Smooth muscle cell (in vitro differentiated cells): Measurements from ENCODE around the gene TAF1L. TPM values are rescaled to one million over a fixed set of nuclear protein-coding genes. Genes with fewer than 3 reads are reported as not detected.

ENCODE experiments used
- DNase-seq: peaks from one replicate; lab custom pipeline; 2025; ENCODE audit not compliant: unreplicated experiment; lab: John Stamatoyannopoulos, UW
- H2AFZ ChIP-seq: fragments of 200-600 bp; sonication (generic); 2 replicates; pipeline ENCODE4 v1.6.0; 2016; ENCODE audit warnings: antibody characterized with exemption, low read depth, mild to moderate bottlenecking
- H3F3A ChIP-seq: fragments of 200-600 bp; sonication (generic); 2 replicates; pipeline ENCODE4 v1.6.0; 2017; ENCODE audit warnings: antibody characterized with exemption, low read depth
- H3K27ac ChIP-seq: fragments of 200-600 bp; sonication (generic); 2 replicates; pipeline ENCODE4 v1.5.1; 2016; ENCODE audit warnings: low read depth, mild to moderate bottlenecking
- H3K27me3 ChIP-seq: fragments of 200-600 bp; sonication (generic); 2 replicates; pipeline ENCODE4 v1.6.1; 2016; ENCODE audit warnings: low read depth, mild to moderate bottlenecking
- H3K36me3 ChIP-seq: fragments of 200-600 bp; sonication (generic); 2 replicates; pipeline ENCODE4 v1.5.1; 2016; ENCODE audit warnings: low read depth
- H3K4me1 ChIP-seq: fragments of 200-600 bp; sonication (generic); 2 replicates; pipeline ENCODE4 v1.5.1; 2016; ENCODE audit warnings: low read depth
- H3K4me2 ChIP-seq: fragments of 200-600 bp; sonication (generic); 2 replicates; pipeline ENCODE4 v1.6.0; 2016; ENCODE audit warnings: mild to moderate bottlenecking
- H3K4me3 ChIP-seq: fragments of 200-600 bp; sonication (generic); 2 replicates; pipeline ENCODE4 v1.5.1; 2016; ENCODE audit warnings: mild to moderate bottlenecking
- H3K79me2 ChIP-seq: fragments of 200-600 bp; sonication (generic); 2 replicates; pipeline ENCODE4 v1.6.0; 2016; ENCODE audit warnings: low read depth, mild to moderate bottlenecking
- H3K9ac ChIP-seq: fragments of 200-600 bp; sonication (generic); 2 replicates; pipeline ENCODE4 v1.6.0; 2016; ENCODE audit warnings: low read depth
- H3K9me3 ChIP-seq: fragments of 200-600 bp; sonication (generic); replicated peaks from 2 replicates; pipeline ENCODE4 v1.5.1; 2016; ENCODE audit warnings: low read depth
- H4K20me1 ChIP-seq: fragments of 200-600 bp; sonication (generic); 2 replicates; pipeline ENCODE4 v1.6.0; 2016; ENCODE audit warnings: low read depth
- CTCF ChIP-seq: fragments of 200-600 bp; sonication (generic); IDR thresholded peaks from 2 replicates; pipeline ENCODE4 v1.5.1; 2017; ENCODE audit warnings: borderline replicate concordance, mild to moderate bottlenecking, antibody characterized with exemption; ENCODE audit not compliant: insufficient read depth, poor library complexity, severe bottlenecking
- WGBS: methylation state at CpG from one replicate; pipeline ENCODE4 v1.1.7; 2016; ENCODE audit warnings: low lambda C conversion rate; 5-methylcytosine and 5-hydroxymethylcytosine counted together
- polyA plus RNA-seq: library from polyadenylated mRNA; unstranded; fragments of >200 nt; fragmentation: Nextera tagmentation; extraction: Ambion mirVana; gene quantifications from 2 replicates; pipeline ENCODE4 v1.2.1, GENCODE V29; 2016
- total RNA-seq: library from RNA; depleted of rRNA; stranded (reverse); fragments of >200 nt; gene quantifications from 2 replicates; pipeline ENCODE4 v1.2.3, GENCODE V29; 2014

TAF1L gene
- total and polyA plus RNA-seq, 2 experiments from 2014 or later: 0.02 TPM; not detected in 1

GRCh38 chr9:32580631-32581300 lies 54.7 kb downstream of the TAF1L start:
- peak overlapping the region; percentile 38 for H3K27ac ChIP-seq
- H3K4me2 ChIP-seq: peak overlapping the region; percentile 59
- DNase-seq: no peak
- no peak overlapping the region for H3K9ac ChIP-seq
- H4K20me1 ChIP-seq: no peaks in the 10 kb centered on the region
- no peaks in the 10 kb centered on the region for H3K36me3 ChIP-seq
- no peaks in the 10 kb centered on the region for H3K79me2 ChIP-seq
- H2AFZ ChIP-seq: peak overlapping the region; percentile 65
- 10% methylated on average over 3 of the region's 3 CpGs for WGBS
- H3K4me1 ChIP-seq: peaks cover 9% of the 10 kb centered on the region
- H3K4me3 ChIP-seq: no peak overlapping the region
- no peaks in the 10 kb centered on the region for H3K9me3 ChIP-seq
- no peaks in the 10 kb centered on the region for H3F3A ChIP-seq
- no peak for TF ChIP-seq CTCF
- no peaks in the 10 kb centered on the region for H3K27me3 ChIP-seq

GRCh38 chr9:32579706-32580331 lies 55.6 kb downstream of the TAF1L start:
- Histone ChIP-seq H3K79me2 (no peaks in the 10 kb centered on the region), H3K27me3 (no peaks in the 10 kb centered on the region), H3K4me2 (no peak overlapping the region), H4K20me1 (no peaks in the 10 kb centered on the region), H3K36me3 (no peaks in the 10 kb centered on the region), H3K27ac (no peak overlapping the region), H3K9ac (no peak overlapping the region), H3K9me3 (no peaks in the 10 kb centered on the region), H3K4me1 (peaks cover 9% of the 10 kb centered on the region), H2AFZ (no peak overlapping the region), H3K4me3 (no peak overlapping the region), H3F3A (no peaks in the 10 kb centered on the region)
- peak; percentile 93 for TF ChIP-seq CTCF
- 25% methylated on average over 4 of the region's 4 CpGs for WGBS
- DNase-seq: peak; percentile 12

Other genes with a start within 250 kb of the TAF1L start
- gene RIGI, start 109.5 kb downstream of the TAF1L start, total RNA-seq: 4.0 and 6.8 TPM in 2 replicates
- gene RIGI, start 109.5 kb downstream of the TAF1L start, polyA plus RNA-seq: 1.8 and 2.3 TPM in 2 replicates
- 2.9 and 3.5 TPM in 2 replicates for gene SMIM27, start 83.3 kb downstream of the TAF1L start, total RNA-seq
- 36.6 and 38.9 TPM in 2 replicates for gene SMIM27, start 83.3 kb downstream of the TAF1L start, polyA plus RNA-seq
- gene TOPORS, start 83.1 kb downstream of the TAF1L start, total RNA-seq: 25.3 and 34.1 TPM in 2 replicates
- 13.9 and 14.2 TPM in 2 replicates for gene TOPORS, start 83.1 kb downstream of the TAF1L start, polyA plus RNA-seq
- gene NDUFB6, start 62.5 kb downstream of the TAF1L start, total RNA-seq: 114 and 172 TPM in 2 replicates
- gene NDUFB6, start 62.5 kb downstream of the TAF1L start, polyA plus RNA-seq: 149 and 162 TPM in 2 replicates
- gene TMEM215, start 147.9 kb upstream of the TAF1L start, total RNA-seq: 12.9 and 16.9 TPM in 2 replicates
- gene TMEM215, start 147.9 kb upstream of the TAF1L start, polyA plus RNA-seq: 5.7 and 8.3 TPM in 2 replicates